SU-DHL-6 (cell line): ENCODE results near the gene MITF.

Experiments used
- EZH2phosphoT487 ChIP-seq: fragments of 200-600 bp; sonication (generic), shearing (Covaris generic); conservative IDR thresholded peaks from 2 replicates; pipeline ENCODE4 v1.6.1; 2018; ENCODE audit warnings: mild to moderate bottlenecking, antibody characterized with exemption, low read length, moderate library complexity, mixed read lengths
- TF ChIP-seq, protein P1 (sequence below): fragments of 200-600 bp; sonication (generic); IDR thresholded peaks from one replicate; pipeline ENCODE4 v1.5.1; 2017; ENCODE audit warnings: antibody characterized with exemption, mild to moderate bottlenecking, low read length, moderate library complexity; ENCODE audit not compliant: insufficient read depth, poor library complexity, severe bottlenecking

DNA sequence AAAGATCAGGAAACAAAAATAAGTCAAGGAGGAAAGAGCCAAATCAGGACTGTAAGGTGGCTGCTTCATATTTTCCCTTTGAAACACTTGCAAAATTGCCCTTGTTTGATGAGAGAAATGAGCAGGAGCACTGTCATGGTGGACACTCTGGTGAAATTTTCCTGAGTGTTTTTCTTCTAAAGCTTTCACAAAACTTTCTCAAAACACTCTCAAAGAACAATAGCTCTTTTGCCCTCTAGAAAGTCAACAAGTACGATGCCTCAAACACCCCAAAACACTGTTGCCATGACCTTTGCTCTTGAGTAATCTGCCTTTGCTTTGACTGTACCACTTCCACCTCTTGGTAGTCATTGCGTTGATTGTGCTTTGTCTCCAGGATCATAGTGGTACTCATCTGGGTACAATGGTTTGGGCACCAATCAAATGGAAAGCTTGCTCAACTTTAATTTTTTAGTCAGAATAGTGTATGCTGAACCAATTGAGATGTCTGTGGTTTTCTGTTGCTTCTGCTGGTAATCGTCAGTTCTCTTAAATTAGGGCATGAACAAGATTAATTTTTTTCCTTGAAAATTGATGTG is 13.2 kb upstream of the MITF start:
- TF ChIP-seq, protein P1, sequence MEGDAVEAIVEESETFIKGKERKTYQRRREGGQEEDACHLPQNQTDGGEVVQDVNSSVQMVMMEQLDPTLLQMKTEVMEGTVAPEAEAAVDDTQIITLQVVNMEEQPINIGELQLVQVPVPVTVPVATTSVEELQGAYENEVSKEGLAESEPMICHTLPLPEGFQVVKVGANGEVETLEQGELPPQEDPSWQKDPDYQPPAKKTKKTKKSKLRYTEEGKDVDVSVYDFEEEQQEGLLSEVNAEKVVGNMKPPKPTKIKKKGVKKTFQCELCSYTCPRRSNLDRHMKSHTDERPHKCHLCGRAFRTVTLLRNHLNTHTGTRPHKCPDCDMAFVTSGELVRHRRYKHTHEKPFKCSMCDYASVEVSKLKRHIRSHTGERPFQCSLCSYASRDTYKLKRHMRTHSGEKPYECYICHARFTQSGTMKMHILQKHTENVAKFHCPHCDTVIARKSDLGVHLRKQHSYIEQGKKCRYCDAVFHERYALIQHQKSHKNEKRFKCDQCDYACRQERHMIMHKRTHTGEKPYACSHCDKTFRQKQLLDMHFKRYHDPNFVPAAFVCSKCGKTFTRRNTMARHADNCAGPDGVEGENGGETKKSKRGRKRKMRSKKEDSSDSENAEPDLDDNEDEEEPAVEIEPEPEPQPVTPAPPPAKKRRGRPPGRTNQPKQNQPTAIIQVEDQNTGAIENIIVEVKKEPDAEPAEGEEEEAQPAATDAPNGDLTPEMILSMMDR: no peak
- no peak for TF ChIP-seq EZH2phosphoT487
